Endothelial cell (in vitro differentiated cells): ENCODE measurements around the gene WRNIP1. TPM values are rescaled to one million over a fixed set of nuclear protein-coding genes. Genes with fewer than 3 reads are reported as not detected.

Experiments
- DNase-seq: peaks from one replicate; pipeline ENCODE4 v3.0.0; 2021; ENCODE audit warnings: low spot score
- H3K27ac Mint-ChIP-seq: one replicate; pipeline ENCODE4 v1.8.0; 2021; ENCODE audit warnings: mixed read lengths, inconsistent platforms; ENCODE audit not compliant: unreplicated experiment
- H3K27me3 Mint-ChIP-seq: one replicate; pipeline ENCODE4 v1.8.0; 2021; ENCODE audit warnings: mild to moderate bottlenecking, moderate library complexity, mixed read lengths, inconsistent platforms; ENCODE audit not compliant: unreplicated experiment
- H3K36me3 Mint-ChIP-seq: one replicate; pipeline ENCODE4 v1.8.0; 2021; ENCODE audit warnings: mild to moderate bottlenecking, low read depth, mixed read lengths, inconsistent platforms; ENCODE audit not compliant: unreplicated experiment
- H3K4me1 Mint-ChIP-seq: one replicate; pipeline ENCODE4 v1.8.0; 2021; ENCODE audit warnings: mild to moderate bottlenecking, mixed read lengths, inconsistent platforms; ENCODE audit not compliant: unreplicated experiment
- H3K4me3 Mint-ChIP-seq: one replicate; pipeline ENCODE4 v1.8.0; 2021; ENCODE audit warnings: mild to moderate bottlenecking, mixed read lengths, inconsistent platforms; ENCODE audit not compliant: unreplicated experiment
- H3K9me3 Mint-ChIP-seq: one replicate; pipeline ENCODE4 v1.8.0; 2021; ENCODE audit warnings: mixed read lengths, inconsistent platforms; ENCODE audit not compliant: unreplicated experiment
- total RNA-seq: library from RNA; stranded (reverse); fragmentation: NEBNext Ultra II Directional; extraction: Animal tissue kit (Norgen Biotek cat#: 25700); gene quantifications from one replicate; pipeline ENCODE4 v1.2.1, GENCODE V29; 2021; ENCODE audit not compliant: unreplicated experiment
- TF ChIP-seq, protein P1 (sequence below): fragments of 200-600 bp; sonication (generic); IDR thresholded peaks from one replicate; pipeline ENCODE4 v1.5.0; 2021; ENCODE audit warnings: antibody characterized with exemption; ENCODE audit not compliant: unreplicated experiment

Gene WRNIP1
- total RNA-seq, 1 donor from 2014 or later = 48.6 TPM

DNA sequence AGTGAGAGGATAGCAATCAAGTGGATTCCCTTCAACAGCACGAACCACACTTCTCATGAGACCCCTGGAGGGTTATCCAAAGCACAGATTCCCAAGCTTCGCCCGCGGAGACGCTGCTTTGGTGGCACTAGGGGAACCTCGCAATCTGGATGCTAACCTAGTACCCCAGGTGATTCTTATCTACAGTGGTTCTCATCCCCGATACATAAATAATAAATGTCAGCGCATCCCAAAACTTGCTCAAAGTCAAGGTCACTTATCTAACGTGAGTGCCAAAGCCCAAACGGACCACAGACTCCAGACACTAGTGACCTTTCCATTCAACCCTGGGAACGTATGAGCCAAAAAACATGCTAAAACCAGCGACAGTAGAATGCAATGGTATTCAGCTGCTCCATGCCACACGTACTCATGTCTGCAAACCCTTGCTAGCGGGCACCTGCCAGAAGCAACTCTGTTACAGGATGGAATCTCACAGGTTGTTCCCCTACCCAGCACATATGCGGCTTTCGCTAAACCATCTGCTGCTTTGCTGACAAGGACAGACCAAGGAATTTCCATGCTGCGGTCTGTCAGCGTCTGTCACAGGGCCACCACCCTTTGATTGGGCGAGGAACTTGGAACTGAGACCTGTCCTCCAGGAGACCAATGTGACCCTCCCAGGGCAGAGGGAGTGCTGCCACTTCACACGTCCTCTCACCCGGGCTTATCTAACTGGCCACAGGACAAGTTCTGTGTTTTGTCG is 31.3 kb upstream of the WRNIP1 start:
- TF ChIP-seq, protein P1, sequence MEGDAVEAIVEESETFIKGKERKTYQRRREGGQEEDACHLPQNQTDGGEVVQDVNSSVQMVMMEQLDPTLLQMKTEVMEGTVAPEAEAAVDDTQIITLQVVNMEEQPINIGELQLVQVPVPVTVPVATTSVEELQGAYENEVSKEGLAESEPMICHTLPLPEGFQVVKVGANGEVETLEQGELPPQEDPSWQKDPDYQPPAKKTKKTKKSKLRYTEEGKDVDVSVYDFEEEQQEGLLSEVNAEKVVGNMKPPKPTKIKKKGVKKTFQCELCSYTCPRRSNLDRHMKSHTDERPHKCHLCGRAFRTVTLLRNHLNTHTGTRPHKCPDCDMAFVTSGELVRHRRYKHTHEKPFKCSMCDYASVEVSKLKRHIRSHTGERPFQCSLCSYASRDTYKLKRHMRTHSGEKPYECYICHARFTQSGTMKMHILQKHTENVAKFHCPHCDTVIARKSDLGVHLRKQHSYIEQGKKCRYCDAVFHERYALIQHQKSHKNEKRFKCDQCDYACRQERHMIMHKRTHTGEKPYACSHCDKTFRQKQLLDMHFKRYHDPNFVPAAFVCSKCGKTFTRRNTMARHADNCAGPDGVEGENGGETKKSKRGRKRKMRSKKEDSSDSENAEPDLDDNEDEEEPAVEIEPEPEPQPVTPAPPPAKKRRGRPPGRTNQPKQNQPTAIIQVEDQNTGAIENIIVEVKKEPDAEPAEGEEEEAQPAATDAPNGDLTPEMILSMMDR = no peak
- Mint-ChIP-seq H3K36me3 (no peaks in the 10 kb centered on the region), H3K27ac (no peak overlapping the region), H3K27me3 (peaks cover 2% of the 10 kb centered on the region), H3K9me3 (no peaks in the 10 kb centered on the region), H3K4me3 (no peak overlapping the region), H3K4me1 (no peaks in the 10 kb centered on the region)
- no peak for DNase-seq

DNA sequence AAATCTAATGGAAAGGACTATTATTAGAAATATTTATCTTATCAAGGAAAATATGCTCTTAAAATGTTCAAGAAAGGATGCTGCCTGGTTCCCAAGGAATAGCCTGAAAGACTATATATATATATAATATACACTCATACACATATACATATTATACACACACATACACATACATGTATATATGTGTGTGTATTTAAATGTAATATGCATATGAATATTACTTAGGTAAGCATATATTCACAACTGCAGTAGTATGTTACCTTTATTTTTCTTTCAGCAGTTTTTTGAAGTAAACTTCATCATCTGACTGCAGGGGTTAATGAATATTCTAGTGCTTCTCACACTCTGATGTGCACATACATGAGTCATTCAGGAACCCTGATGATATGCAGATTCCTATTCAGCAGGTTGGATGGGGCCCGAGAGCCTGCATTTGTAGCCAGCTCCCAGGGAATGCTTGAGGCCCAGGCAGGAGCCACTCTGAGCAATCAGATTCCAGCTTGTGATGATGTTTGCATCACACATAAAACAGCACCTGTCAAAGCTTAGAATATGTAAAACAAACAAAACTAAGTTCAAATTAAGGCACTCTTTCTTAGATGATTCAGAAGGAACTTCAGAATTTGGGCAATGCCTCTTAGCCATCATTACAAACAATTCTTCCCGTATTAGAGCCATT is 30.6 kb upstream of the WRNIP1 start:
- TF ChIP-seq, protein P1 = no peak
- Mint-ChIP-seq H3K4me1 (no peaks in the 10 kb centered on the region), H3K4me3 (no peak overlapping the region), H3K27me3 (no peaks in the 10 kb centered on the region), H3K36me3 (no peaks in the 10 kb centered on the region), H3K9me3 (no peaks in the 10 kb centered on the region), H3K27ac (no peak overlapping the region)
- DNase-seq = no peak

DNA sequence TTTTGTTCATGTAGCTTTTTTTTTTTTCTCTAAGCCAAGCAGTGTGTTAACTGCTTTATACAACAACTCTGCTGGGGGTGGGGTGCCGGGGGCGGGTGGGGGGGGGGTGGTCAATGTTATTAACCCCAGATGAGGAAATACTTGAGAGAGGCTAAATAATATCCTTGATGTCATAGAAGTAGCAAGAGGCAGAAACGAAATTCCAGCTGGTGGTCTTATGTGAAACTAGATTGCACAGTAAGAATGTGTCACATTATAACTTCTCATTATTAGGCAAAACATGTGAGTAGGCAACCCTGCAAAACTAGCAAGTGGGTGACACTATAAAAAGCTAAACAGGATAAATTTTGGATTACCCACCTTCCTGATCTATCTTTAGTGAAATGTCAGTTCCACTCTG is 27.3 kb upstream of the WRNIP1 start:
- Mint-ChIP-seq H3K36me3 (no peaks in the 10 kb centered on the region), H3K4me1 (no peaks in the 10 kb centered on the region), H3K27me3 (no peaks in the 10 kb centered on the region), H3K9me3 (no peaks in the 10 kb centered on the region), H3K4me3 (no peak overlapping the region), H3K27ac (no peak overlapping the region)
- no peak for DNase-seq
- TF ChIP-seq, protein P1 = no peak

DNA sequence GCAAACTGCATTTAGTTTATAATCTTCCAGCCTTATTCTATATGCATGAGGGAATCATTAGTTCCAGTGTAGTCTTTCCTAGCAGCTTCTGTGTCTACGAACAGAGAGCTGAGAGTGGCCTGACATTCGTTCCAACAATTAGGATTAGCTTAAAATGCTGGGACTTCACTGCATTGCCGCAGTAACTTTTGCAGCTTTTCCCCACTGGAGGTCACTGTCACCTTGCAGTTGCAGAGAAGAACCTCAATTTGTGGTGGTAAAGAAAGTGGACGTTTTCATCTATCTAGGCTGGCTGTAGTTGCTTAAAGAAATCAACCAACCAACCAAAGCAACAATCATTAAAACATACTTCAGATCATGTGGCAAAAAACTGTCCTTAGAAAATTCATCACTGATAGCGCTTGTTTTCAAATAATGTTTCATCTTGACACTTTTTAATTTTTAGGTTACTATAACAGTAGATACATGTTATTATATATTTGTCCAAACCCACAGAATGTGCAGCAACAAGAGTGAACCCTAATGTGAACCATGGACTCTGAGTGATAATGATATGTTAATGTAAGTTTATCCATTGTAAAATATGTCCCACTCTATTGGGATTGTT is 26.7 kb upstream of the WRNIP1 start:
- Mint-ChIP-seq H3K4me1 (no peaks in the 10 kb centered on the region), H3K36me3 (no peaks in the 10 kb centered on the region), H3K4me3 (no peak overlapping the region), H3K27ac (no peak overlapping the region), H3K9me3 (no peaks in the 10 kb centered on the region), H3K27me3 (no peaks in the 10 kb centered on the region)
- TF ChIP-seq, protein P1 = no peak
- DNase-seq = peak; percentile 62

DNA sequence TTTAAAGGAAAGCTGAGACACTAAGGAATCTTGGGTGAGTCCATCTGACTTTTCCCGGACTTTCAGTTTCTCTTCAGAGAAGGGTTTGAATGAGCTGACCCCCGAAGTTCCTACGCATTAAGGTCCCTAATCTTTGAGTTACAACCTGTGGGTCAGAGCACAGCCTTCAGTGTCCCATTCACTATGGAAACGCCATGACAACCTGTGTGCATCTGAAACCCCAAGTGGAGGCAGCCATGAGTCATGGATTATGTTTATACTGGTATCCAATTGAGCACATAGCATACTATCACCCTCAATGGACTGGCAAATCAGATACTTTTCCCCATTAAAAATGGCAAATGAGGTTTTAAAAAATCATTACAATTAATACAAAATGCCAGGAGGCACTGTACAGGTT is 25.9 kb upstream of the WRNIP1 start:
- Mint-ChIP-seq H3K27me3 (peaks cover 3% of the 10 kb centered on the region), H3K36me3 (no peaks in the 10 kb centered on the region), H3K9me3 (no peaks in the 10 kb centered on the region), H3K4me1 (peaks cover 3% of the 10 kb centered on the region), H3K4me3 (no peak overlapping the region), H3K27ac (no peak overlapping the region)
- TF ChIP-seq, protein P1 = no peak
- no peak for DNase-seq
